T-helper 1 cell treated with Interleukin-12 subunit alpha and Interleukin-12 subunit beta and Interleukin-4 antibody, amounts not matched to agents 30 ng/mL and 1 ng/mL, for 36 hours (primary cell): ENCODE data around the gene ZNF215. TPM values are rescaled to one million over a fixed set of nuclear protein-coding genes. Genes with fewer than 3 reads are reported as not detected.
"Not testable (repeated sequence)": the region's sequence is repeated elsewhere in the genome, so short reads cannot be mapped to it uniquely, and the experiment has no call there.

Source experiments
- intact Hi-C: fragments of 100-400 bp; cut with micrococcal nuclease; formaldehyde crosslinking; loops from one replicate; pipeline ENCODE4 v1.15.1; 2024
- total RNA-seq: library from RNA; stranded (reverse); gene quantifications from 2 replicates; pipeline ENCODE4 v1.2.3, GENCODE V29; 2022

ZNF215 gene
- total RNA-seq, 1 donor from 2014 or later = 2.3 TPM

DNA sequence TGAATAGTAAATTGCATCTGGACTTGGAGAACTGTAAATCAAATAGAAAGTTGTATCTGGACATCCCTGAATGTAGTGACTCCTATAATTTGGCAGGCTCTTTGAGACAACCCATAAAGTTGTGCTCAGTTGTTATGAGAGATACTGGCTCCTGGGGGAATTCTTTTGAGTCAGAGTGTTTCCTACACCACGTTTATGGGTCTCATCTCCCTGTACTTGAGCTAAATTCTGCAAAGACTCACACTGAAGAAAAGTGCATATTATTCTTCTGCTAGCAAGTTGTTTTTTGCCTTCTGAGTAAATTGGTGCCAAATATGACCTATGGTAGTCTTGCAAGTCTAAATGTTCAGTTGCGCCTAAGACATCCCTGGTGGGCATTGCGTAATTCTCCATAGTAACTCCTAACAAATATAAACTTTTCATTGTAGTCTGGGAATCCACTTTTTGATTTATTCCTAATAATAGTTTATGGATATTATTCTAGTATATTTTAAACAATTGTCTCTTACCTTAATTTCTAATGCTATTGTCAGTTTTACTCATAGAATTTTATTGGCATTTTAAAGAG is 5.0 kb downstream of the ZNF215 start:
- intact Hi-C loops = no loop called here

DNA sequence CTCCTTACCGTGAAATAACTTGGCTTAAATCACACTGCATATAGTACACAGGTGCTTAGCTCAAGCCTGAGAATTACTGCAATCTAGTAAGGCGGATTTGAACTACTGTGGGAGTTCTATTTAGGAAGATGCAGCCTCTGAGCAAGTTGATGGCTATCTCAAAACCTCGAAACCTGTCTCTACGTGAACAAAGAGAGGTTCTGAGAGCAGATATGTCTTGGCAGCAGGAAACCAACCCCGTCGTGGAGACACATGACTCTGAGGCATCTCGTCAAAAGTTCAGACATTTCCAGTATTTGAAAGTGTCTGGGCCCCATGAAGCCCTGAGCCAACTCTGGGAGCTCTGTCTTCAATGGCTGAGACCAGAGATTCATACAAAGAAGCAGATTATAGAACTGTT is 5.9 kb downstream of the ZNF215 start:
- intact Hi-C loops = no loop called here

DNA sequence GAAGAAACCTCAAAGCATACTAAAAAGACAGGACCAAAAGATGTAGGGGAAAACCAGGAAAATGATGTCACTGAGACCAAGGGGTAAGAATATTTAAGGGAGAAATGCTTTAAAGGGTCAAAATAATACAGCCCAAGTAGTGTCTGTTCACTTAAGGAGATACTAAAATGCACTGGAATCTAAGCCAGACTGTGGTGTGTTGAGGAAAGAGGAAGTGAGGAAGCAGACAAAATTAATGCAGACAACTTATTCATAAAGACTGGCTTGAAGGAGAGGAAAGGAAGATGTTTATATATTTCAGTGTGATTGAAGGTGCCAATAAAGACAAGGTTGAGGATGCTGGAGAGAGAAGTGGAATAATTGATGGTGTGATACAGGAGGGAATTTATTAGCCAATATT is 15.7 kb downstream of the ZNF215 start:
- intact Hi-C loops = no loop called here

DNA sequence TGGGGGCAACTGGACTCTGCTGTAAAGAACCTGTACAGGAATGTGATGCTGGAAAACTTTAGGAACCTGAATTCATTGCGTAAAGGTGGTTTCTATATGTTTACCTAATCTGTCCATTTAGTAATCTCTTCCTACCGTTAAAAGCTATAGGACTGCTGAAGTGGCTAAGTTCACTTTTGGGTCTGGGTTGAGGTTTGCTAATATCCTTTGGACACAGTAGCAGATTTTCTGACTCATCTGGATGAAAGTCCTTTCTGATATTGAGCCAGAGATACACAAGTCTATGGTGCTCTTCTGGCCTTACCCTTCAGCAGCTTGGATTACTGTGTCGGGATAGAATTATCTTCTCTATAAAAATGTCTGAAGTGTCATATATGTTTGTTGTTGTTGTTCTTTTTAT is 16.9 kb downstream of the ZNF215 start:
- intact Hi-C loops = no loop called here

DNA sequence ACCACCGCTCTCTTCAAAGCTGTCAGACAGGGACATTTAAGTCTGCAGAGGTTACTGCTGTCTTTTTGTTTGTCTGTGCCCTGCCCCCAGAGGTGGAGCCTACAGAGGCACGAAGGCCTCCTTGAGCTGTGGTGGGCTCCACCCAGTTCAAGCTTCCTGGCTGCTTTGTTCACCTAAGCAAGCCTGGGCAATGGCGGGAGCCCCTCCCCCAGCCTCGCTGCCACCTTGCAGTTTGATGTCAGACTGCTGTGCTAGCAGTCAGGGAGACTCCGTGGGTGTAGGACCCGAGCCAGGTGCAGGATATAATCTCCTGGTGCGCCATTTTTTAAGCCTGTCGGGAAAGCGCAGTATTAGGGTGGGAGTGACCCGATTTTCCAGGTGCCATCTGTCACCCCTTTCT is 28.0 kb downstream of the ZNF215 start:
- intact Hi-C loops = not testable (repeated sequence)

DNA sequence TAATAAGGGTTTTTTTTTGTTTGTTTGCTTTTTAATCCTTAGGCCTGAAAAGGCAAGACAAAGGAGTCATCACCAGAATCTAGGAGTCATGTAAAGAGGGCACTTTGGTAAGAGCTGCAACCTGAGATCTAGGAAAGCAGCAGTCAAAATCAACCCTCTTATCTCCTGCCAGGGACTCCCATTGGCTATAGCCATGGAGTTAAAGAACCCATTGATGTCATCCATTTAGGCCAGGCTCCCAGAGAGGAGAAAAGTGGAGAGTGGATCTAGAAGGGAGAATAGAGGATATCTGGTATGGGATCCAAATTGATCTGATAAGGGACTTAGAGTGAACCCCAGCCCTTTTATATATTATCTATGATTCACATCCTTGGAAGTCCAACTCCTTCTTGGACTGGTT is 35.9 kb downstream of the ZNF215 start:
- intact Hi-C loops = no loop called here

DNA sequence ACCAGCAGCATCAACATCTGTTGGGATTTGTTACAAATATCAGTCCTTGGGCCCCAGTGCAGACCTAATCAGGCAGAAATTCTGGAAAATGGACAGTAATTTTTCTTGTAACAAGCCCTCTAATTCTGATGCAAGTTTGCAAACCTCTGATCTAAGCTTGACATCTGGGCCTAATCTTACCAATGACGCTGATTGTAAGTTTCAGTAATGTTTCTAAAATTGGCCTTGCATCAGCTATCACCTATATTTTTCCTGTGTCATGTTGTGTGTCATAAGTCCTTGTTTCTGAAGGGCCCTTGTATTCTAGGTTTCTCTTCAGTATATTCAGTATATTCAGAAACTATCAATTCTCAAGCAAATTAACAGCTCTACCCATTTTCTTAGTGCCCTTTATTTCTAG is 36.4 kb downstream of the ZNF215 start:
- intact Hi-C loops = no loop called here

DNA sequence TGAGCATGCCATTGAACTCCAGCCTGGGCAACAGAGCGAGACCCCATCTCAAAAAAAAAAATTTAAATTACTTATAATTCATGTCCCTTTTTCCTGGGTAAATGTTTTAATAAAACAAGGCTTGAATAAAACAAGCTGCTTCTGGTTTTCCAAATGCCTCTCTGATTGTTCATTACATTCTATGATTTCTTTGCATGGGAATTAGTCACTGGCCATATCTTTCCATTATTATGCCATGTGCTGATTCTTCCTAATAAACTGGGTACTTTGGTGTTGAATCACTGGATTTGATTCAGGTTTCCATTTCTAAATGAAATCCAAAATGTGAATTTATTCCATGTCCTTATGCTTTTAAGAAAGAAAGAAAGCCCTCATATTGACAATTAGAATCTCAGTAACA is 42.6 kb downstream of the ZNF215 start:
- intact Hi-C loops = no loop called here

DNA sequence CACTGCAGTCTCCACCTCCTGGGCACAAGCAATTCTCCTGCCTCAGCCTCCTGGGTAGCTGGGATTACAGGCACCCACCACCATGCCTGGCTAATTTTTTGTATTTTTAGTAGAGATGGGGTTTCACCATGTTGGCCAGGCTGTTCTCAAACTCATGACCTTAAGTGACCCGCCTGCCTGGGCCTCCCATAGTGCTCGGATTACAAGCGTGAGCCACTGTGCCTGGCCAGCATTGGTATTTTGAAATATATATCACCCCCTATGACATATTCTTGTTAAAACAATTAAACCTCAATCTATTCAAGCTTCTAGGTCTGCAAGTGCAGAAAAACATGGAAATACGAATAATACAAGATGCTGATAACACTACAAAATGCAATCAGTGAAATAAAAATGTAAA is 43.6 kb downstream of the ZNF215 start:
- intact Hi-C loops = not testable (repeated sequence)

DNA sequence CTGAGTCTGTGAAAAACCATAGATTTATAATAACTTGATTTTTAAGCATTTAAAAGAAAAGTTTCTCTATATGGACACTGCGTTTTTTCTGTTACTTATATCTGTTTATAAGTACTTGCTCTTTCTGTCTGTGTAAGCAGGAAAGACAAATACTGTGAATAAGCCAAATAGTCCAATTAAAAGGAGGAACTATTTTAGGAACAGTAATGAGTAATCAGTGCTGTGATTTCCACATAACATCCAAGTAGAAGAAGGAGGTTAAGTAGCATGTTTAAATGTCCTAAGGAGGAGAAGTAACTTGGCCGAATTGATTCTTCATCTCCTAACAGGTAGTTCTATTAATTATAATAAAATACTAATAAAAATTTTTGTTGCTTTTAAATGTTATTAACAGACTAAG is 53.1 kb downstream of the ZNF215 start:
- intact Hi-C loops = no loop called here

DNA sequence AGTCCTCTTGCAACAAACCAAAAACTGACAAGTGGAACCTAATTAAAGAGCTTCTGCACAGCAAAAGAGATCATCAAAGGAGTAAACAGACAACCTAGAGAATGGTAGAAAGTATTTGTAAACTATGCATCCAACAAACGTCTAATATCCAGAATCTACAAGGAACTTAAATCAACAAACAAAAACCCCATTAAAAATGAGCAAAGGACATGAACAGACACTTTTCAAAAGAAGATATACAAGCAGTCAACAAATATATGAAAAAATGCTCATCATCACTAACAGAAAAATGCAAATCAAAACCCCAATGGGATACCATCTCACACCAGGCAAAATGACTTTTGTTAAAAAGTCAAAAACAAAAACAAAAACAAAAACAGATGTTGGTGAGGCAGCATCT is 60.3 kb downstream of the ZNF215 start:
- intact Hi-C loops = no loop called here

DNA sequence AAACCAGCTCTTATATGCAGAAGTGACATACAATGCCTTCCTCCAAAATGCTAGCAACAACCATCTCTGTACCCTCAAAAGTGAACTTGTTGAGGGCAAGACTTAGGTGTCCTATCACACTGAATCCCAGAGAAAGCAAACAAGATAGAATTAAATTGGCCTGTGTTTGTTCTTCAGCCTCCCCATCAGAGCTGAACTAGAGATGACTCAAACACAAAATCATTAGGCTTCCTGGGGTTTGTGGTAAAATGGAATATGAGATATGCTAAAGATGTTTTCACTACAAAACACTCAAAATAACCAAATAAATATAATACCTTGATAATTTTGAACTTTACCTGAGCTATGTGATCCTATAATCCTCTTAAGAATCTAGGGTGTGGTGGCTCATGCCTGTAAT is 62.3 kb downstream of the ZNF215 start:
- intact Hi-C loops = no loop called here

DNA sequence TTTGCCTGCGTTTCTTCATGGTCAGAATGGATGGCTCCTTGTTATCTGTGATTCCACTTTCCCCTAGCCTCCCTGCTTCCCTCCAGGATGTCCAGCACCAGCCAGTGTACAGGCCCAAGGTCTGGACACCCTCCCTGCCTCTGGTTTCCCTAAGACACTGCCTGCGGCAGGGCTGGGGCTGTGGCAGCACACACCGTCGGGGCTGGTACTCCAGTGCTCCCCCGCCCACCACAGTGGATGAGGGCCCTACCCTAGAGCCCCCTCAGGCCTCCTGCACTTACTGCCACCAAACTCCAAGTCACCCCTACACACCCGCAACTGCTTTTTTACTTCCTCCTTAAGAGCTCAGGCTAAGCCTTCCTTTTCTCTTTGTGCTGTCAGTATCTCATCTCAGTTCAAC is 65.0 kb downstream of the ZNF215 start:
- intact Hi-C loops = no loop called here

DNA sequence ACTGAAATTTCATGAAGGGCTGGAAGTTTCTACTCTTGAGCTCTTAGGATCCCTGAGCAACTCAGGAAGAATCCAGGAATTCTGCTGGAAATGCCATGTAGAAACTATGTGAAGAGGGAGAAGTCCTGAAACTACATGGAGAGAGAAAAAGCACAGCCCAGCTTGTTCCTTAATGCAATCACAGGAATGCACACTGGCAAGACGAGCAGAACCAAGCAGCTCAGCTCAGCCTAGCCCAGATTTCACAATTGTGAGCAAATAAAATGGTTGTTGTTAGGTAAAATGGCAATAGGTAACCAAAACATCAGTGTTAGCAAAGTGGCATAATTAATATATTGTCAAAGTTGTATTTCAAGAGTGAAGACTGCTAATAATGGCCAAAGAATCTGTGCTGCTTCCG is 65.8 kb downstream of the ZNF215 start:
- intact Hi-C loops = no loop called here

DNA sequence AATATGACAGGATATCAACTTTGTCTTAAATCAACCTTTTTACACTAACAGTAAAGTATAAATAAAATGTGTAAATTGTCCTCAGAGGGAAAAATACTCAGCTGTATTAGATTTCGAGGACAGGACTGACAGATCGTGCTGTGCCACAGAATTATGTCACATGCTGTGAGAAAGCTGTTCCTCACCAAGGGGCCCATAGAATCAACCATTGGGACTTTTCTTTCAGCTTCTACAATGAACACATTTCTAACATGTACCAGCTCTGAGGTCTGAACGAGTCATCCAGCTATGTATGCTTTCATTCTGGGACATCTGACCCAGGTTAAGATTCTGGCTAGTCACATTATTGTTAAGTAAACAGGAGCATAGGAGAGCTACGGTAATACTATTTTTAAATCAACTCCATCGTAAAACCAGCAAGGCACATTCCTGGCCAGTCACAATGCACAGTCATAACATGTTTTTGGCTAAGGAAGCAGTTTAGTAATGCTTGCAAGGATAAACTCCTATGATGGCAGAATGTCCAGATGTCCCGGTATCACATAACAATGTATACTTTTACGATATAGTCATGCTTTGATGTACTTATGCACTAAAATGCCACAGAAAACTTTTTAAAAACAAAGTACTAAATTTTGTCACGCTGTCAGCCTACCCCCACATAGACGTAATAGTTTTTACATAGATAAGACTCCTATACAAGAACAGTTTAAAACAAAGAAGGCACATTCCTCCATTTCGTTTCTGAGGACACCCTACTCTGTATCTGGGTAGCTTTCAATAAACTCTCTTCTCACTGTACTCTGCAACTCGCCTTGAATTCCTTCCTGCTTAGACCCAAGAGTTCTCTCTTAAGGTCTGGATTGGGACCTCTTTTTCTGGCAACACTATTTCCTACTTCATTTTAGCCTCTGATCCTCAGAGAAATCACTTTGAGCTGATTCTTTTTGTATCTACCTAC is 66.5 kb downstream of the ZNF215 start:
- intact Hi-C loops = no loop called here

DNA sequence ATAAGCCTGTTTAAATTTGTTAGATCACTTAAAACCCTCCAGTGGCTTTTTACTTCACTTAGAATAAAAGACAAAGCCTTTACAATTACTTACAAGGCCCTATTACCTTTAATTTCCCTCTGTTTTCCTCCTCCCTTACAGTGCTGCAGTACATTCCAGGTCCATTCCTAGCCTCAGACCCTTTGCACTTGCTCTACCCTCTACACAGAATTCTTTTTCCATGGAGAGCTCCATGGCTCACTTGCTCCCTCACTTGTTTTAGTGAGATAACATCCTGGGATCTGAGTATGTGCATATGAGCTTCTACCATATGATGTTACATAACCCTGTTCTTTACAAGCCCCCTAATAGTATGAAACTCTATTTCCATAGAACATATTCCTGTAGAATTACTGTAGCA is 69.5 kb downstream of the ZNF215 start:
- intact Hi-C loops = no loop called here

DNA sequence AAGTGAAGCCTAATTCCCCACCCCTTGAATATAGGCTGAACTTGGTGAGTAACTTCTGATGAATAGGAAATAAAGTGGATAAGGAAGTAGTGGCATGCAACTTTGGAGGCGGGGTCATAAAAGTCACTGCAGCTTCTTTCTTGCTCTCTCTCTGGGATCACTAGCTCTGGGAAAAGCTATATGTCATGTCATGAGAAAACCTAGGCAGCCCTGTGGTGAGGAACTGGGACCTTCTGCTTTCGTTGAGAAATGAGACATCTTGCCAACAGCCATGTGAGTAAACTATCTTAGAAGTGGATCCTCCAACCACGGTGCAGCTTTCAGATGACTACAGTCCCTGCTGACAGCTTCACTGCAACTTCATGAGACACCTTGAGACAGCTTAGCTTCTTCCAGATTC is 78.3 kb downstream of the ZNF215 start:
- intact Hi-C loops = no loop called here

Other genes starting within 250 kb of the ZNF215 start
- 51.0 and 62.6 TPM in 2 replicates for gene MRPL17, start 243.1 kb upstream of the ZNF215 start, total RNA-seq
- 0.41 TPM in 1 of 2 replicates, not detected in the other for gene OR2AG2, start 154.4 kb upstream of the ZNF215 start, total RNA-seq
- gene OR2AG1, start 143.4 kb upstream of the ZNF215 start, total RNA-seq = not detected in 2 replicates
- 0.05 and 0.12 TPM in 2 replicates for gene OR6A2, start 126.7 kb upstream of the ZNF215 start, total RNA-seq
- gene OR10A5, start 80.7 kb upstream of the ZNF215 start, total RNA-seq = not detected in 2 replicates
- not detected in 2 replicates for gene OR10A2, start 63.4 kb upstream of the ZNF215 start, total RNA-seq
- gene OR10A4, start 49.8 kb upstream of the ZNF215 start, total RNA-seq = not detected in 2 replicates
- gene OR2D2, start 33.9 kb upstream of the ZNF215 start, total RNA-seq = 0.20 TPM in 2 replicates
- not detected in 2 replicates for gene OR2D3, start 5.4 kb upstream of the ZNF215 start, total RNA-seq
- not detected in 2 replicates for gene ZNF214, start 93.9 kb downstream of the ZNF215 start, total RNA-seq
- gene NLRP14, start 94.1 kb downstream of the ZNF215 start, total RNA-seq = 0.24 and 0.34 TPM in 2 replicates
- gene RBMXL2, start 162.6 kb downstream of the ZNF215 start, total RNA-seq = 0.10 TPM in 1 of 2 replicates, not detected in the other